NCI-H1417 treated with DMSO at 0.1 percent for 48 hours (cell line): ENCODE measurements around the gene TRIM56.
"Not testable (repeated sequence)": the region's sequence is repeated elsewhere in the genome, so short reads cannot be mapped to it uniquely, and the experiment has no call there.

Experiments
- DNase-seq: peaks from one replicate; lab custom pipeline; 2025; lab: John Stamatoyannopoulos, UW

TRIM56 gene

DNA sequence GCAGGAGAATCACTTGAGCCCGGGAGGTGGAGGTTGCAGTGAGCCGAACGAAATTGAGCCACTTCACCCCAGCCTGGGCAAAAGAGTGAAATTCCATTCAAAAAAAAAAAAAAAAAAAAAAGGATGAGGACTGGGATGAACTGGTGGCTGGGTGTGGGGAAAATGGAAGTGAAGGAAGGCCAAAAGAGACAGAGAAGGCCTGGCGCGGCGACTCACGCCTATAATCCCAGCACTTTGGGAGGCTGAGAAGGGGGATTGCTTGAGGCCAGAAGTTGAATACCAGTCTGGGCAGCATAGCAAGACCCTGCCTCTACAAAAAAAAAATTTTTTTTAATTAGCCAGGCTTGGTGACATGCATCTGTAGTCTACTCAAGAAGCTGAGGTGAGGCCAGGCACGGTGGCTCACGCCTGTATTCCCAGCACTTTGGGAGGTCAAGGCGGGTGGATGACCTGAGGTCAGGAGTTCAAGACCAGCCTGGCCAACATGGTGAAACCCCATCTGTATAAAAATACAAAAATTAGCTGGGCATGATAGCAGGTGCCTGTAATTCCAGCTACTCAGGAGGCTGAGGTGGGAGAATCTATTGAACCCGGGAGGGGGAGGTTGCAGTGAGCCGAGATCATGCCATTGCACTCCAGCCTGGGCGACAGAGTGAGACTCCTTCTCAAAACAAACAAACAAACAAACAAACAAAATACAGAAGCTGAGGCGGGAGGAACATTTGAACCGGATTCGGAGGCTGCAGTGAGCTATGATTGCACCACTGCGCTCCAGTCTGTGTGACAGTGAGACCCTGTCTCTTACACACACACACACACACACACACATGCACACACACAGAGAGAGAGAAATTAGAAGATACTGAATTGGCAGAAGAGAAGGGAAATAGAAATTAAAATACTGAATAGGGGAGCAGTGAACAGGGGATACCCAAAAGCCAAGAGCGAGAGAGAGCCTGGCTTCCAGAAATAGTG is 47.6 kb downstream of the TRIM56 start:
- DNase-seq = not testable (repeated sequence)

DNA sequence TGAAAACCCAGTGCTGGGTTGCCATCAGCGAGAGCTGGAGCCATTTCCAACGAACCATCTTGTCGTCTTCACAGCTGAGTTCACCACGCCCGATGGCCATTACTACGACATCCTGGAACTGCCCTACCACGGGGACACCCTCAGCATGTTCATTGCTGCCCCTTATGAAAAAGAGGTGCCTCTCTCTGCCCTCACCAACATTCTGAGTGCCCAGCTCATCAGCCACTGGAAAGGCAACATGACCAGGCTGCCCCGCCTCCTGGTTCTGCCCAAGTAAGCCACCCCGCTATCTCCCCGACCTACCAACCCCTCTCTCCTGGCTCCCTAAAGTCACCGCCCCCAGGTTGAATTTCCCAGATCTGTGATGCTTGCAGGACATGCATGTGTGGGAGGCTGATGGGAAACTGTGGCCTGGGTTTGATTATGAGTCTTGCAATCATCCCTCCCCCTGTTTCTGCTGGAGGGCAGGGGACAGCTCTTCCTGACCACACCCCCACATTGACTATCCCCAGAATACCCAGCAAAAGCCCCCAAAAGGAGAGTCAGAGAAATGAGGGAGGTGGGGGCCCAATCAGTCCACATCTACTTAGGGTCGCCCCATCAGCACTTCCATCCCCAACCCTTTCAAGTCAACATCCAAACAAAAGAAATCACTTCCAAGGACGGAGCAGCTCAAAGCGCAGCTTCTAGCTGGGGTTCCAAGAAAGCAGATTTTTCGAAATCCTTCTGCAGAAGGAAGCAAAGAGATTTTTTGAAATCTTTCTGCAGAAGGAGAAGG is 48.5 kb downstream of the TRIM56 start:
- no peak for DNase-seq

DNA sequence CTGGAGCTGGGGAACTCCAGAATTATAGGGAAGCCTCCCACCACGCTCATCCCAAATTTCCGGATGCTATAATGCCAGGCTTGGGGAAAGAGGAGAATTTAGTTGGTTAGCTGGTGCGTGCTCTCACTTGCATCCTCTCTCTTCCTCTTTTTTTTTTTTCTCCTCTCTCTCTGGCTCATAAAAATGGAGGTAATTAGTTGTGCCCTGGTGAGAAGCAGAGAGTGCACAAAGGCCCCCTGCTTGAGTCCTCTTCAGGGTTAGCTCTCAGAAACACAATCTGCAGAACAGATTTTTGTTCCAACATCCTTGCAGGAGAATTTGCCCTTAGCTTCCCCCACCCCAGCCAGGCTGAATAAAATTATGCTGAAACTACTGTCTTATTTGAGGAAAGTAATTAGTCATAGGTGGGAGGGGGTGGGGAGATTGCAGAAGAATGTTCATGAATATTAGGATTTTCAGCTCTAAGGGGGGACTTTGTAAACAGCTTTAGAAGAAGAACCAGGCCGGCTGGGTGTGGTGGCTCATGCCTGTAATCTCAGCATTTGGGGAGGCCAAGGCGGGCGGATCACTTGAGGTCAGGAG is 49.2 kb downstream of the TRIM56 start:
- DNase-seq = peak; percentile 62

DNA sequence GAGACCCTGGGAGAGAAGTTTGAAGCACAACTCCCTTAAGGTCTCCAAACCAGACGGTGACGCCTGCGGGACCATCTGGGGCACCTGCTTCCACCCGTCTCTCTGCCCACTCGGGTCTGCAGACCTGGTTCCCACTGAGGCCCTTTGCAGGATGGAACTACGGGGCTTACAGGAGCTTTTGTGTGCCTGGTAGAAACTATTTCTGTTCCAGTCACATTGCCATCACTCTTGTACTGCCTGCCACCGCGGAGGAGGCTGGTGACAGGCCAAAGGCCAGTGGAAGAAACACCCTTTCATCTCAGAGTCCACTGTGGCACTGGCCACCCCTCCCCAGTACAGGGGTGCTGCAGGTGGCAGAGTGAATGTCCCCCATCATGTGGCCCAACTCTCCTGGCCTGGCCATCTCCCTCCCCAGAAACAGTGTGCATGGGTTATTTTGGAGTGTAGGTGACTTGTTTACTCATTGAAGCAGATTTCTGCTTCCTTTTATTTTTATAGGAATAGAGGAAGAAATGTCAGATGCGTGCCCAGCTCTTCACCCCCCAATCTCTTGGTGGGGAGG is 52.5 kb downstream of the TRIM56 start:
- DNase-seq = no peak

DNA sequence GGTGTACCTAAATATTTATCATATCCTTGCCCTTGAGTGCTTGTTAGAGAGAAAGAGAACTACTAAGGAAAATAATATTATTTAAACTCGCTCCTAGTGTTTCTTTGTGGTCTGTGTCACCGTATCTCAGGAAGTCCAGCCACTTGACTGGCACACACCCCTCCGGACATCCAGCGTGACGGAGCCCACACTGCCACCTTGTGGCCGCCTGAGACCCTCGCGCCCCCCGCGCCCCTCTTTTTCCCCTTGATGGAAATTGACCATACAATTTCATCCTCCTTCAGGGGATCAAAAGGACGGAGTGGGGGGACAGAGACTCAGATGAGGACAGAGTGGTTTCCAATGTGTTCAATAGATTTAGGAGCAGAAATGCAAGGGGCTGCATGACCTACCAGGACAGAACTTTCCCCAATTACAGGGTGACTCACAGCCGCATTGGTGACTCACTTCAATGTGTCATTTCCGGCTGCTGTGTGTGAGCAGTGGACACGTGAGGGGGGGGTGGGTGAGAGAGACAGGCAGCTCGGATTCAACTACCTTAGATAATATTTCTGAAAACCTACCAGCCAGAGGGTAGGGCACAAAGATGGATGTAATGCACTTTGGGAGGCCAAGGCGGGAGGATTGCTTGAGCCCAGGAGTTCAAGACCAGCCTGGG is 53.1 kb downstream of the TRIM56 start:
- DNase-seq = peak; percentile 62

DNA sequence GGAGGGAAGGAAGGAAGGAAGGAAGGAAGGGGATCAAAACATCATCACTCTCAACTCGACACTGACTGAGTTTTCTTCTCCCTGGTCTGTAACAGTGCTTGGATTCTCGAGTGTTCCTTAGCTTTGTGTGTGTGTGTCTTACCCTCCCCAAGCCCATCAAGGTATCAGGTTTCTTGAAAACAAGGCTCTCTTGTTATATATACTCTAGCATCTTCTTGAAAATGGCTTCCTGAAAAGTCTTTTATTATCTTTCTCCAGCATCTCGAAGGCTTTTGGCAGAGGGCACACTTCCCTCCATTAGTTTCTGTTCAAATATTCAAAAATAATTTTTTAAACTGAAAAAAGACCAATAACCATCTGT is 55.0 kb downstream of the TRIM56 start:
- DNase-seq = no peak

DNA sequence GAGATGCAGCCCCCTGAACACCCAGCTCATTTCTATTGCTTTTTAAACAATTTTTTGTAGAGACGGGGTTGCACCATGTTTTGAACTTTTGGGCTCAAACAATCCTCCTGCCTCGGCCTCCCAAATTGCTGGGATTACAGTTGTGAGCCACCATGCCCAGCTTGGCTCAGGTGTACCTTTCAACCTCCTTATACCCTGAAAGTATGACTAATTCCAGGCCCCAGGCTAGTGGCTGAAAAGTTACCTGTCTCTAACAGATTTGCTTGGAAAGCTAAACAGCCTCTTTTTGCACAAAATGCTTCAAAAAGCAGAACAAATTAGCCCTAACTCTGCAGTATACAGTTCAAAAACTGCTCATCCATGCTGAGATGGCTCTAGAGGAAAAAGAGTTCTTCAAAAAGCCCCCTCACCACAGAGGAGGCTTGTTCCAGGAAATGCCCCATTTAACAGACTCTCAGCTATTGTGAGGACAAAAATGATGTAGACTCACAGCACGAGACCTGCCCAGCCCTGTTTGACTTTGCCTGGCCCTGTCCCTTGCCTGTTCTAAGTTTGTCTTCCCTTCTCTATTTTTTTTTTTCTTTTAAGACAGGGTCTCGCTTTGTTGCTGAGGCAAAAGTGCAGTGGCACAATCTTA is 55.6 kb downstream of the TRIM56 start:
- DNase-seq = no peak
